D721Med (cell line): ENCODE data around the gene CRACDL.
"Not testable (repeated sequence)": the region's sequence is repeated elsewhere in the genome, so short reads cannot be mapped to it uniquely, and the experiment has no call there.

ENCODE experiments used
- DNase-seq: peaks from one replicate; pipeline ENCODE4 v3.0.0; 2011; ENCODE audit warnings: low spot score; ENCODE audit not compliant: insufficient read length
- FAIRE-seq: peaks from 2 replicates; lab custom pipeline; 2011; peaks lifted over from hg19 to GRCh38; lab: Jason Lieb, UNC
- CTCF ChIP-seq: IDR thresholded peaks from 2 replicates; pipeline ENCODE4 v1.5.1; 2012; ENCODE audit warnings: mild to moderate bottlenecking, control low read depth; ENCODE audit not compliant: insufficient read depth; ENCODE audit errors: missing control alignments

CRACDL gene

GRCh38 chr2:98903064-98903355 is 33.0 kb downstream of the CRACDL start:
- FAIRE-seq, result no peak
- no peak for DNase-seq
- no peak for TF ChIP-seq CTCF

- no peak for DNase-seq
- TF ChIP-seq CTCF, result no peak
- no peak for FAIRE-seq
Observed at GRCh38 chr2:98902209-98903063, 33.6 kb downstream of the CRACDL start.

GRCh38 chr2:98901702-98902101 is 34.3 kb downstream of the CRACDL start:
- no peak for TF ChIP-seq CTCF
- DNase-seq, result no peak
- FAIRE-seq, result no peak

GRCh38 chr2:98901291-98901690 is 34.7 kb downstream of the CRACDL start:
- TF ChIP-seq CTCF, result no peak
- no peak for FAIRE-seq
- DNase-seq, result no peak

- DNase-seq (no peak), FAIRE-seq (no peak)
Observed at GRCh38 chr2:98900721-98901120, 35.3 kb downstream of the CRACDL start.

GRCh38 chr2:98899703-98900078 is 36.3 kb downstream of the CRACDL start:
- DNase-seq, FAIRE-seq: not testable (repeated sequence)

More at GRCh38 chr2:98900721-98901120, 35.3 kb downstream of the CRACDL start:
- TF ChIP-seq CTCF, result no peak

GRCh38 chr2:98899041-98899702 is 36.9 kb downstream of the CRACDL start:
- TF ChIP-seq CTCF, result no peak
- FAIRE-seq (no peak), DNase-seq (no peak)
